ENCODE measurements around the gene POLL.

The POLL gene

GRCh38 chr10:101573885-101574753, 13.9 kb downstream of the POLL start:
- DNase-seq, result no peak

DNA sequence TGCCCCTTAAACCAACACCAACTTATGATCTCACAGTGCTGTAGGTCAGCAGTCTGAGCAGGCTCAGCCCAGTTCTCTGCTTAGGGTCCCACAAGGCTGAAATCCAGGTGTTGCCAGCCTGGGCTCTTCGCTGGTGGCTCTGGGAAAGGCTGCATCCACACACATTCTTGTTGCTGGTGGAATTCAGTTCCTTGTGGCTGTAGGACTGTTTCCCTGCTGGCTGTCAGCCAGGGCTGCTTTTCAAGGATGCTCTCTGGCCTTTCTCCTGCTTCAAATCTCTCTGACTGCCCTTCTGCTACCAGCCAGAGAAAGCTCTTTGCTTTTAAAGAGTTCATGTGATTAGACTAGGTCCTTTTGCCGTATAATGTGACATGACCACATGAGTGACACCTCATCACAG, 15.3 kb downstream of the POLL start:
- DNase-seq, result no peak

- no peak for DNase-seq
Measured at GRCh38 chr10:101572126-101572525, 15.9 kb downstream of the POLL start.

DNA sequence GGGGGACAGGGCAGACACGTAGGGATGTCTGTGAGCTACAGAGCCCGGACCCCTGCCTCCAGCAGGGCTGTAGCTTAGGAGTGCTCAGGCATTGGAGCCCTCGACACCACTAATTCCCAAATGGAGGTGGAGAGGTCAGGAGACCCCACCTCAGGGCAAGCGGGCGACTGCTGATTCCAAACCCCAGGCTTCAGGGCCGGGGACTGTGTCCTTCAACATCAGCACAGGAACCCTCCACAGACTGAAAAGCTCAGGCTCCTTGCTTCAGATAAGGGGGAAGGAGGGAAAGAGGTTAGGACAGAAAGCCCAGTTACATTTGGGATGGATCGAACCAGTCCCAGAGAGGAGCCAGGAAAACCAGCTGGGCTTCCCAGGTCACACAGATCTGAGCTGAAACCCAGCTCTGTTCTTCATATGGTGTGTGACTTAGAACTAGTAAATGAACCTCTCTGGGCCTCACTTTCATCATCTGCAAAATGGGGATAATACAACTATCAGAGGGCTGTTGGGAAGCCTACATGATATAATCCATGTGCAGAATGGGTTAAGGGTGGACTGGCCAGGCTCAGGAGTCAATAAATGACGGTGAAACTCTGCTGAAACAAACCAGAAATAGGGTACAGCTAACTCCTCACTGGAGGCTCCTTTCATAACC, 16.7 kb downstream of the POLL start:
- no peak for DNase-seq

DNA sequence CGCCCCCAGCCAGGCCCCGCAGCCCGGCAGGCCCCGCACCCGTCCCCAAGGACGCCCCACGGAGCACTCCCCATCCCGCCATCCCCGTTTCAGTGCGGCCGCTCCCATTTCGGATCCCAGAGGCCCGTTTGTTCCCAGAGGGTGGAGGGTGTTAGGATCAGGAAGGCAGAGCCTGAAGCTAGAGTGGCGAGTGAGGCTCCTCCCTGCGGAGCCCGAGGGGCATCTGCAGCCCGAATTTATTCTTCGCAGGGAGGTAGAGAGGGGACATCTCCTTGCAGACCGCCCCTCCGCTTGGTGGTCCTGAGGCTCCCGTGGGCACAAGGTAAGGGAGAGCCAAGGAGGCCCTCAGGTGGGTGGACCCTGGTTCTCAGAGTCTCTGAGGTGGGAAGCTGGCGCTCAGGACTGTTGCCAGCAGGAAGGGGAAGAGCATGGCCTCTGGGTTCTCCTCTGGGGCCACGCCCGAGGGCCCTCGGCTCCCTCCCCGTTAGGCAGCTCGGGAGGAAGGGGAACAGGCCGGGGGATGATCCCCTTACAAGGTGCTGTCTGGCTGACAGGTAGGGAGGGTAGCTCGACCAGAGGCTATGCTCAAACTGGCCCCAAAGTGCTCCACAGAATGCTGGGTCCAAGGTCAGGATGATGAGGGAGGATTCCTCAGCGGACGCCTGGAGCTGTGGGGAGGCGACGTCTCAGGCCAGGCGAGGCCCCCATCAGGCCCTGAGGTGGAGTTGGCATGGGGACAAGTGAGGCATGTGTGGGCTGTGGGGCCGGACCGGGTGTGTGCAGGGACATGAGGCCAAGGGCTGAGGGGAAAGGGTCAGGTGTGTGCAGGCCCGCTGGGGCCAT, 17.4 kb downstream of the POLL start:
- DNase-seq, result no peak

DNA sequence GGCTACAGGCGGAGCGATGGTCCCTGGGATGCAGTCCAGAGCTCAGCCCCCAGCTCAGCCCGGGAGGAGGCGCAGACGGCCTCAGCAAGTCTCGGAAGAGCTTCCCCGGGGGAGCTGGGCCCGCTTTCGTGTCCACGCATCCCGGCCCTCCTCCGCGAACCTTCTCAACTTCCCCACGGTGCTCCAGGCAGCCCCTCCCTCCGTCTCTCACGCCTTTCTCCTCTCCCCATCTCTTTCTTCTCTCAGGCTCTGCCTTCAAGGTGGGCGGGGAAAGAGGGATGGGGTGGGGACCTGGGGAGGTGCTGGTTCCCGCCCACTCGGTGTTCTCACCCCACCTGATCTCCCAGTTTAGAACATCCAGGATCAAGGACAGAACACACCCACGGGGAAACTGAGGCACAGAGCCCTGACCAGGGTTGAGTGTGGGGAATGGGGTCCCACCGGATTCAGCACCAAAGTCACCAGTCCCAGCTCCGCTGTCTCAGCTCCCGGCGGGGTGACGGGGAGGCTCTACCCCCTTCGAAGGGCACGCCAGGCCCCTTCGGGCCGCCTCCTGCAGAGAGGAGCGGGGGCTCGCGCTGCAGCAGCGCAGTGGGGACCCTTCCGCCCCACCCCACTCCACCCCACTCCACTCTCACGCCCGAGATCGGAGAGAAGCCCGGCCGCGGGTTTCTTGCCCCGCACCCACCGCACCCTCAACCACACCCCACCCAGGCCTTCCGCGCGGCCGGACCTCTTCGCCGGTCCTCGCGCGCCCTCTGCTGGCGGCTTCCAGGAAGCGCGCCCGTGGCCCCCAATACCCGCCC, 18.2 kb downstream of the POLL start:
- peak; percentile 85 for DNase-seq

DNA sequence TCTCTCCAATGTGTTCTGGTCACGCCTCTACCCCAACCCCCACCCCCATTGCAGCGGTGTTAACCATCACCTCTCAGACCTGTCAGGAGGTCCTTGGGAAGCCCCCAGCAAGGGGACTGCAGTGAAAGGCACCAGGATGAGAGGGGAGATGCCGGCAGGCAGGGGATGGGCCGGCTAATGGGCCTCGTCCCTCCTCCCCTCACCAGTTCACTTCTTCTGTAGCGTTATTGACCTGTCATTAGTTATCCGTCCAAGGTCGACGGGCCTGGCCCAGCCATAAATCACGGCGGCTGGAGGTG, 18.8 kb downstream of the POLL start:
- no peak for DNase-seq

GRCh38 chr10:101568054-101568745, 19.9 kb downstream of the POLL start:
- peak; percentile 37 for DNase-seq

GRCh38 chr10:101567165-101568006, 20.7 kb downstream of the POLL start:
- DNase-seq, result peak; percentile 49

- DNase-seq, result peak; percentile 75
Measured at GRCh38 chr10:101566333-101567164, 21.5 kb downstream of the POLL start.

- peak; percentile 45 for DNase-seq
Measured at GRCh38 chr10:101565936-101566332, 22.1 kb downstream of the POLL start.

DNA sequence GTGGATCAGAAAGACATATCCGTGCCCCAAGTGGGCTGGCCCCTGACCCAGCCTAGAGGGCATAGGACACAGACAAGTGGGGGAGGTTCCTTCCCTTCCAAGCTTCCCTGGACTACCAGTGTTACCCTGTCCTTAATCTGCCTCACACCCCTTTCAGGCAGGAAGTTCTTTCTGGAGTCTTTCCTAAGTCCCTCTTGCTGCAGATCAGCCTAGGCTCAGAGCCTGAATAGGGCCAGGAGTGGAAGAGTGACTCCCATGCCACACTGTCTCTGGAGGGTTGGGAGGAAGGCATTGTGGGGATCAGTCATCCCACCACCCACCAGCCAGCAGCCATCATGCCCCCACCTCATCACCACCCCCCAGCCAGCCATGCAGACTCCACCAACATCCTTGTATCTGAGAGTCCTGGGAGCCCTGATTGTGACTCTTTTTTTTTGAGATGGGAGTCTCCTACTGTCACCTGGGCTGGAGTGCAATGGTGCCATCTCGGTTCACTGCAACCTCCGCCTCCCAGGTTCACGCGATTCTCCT, 22.6 kb downstream of the POLL start:
- peak; percentile 42 for DNase-seq

GRCh38 chr10:101564490-101564991, 23.5 kb downstream of the POLL start:
- DNase-seq, result peak; percentile 43

DNA sequence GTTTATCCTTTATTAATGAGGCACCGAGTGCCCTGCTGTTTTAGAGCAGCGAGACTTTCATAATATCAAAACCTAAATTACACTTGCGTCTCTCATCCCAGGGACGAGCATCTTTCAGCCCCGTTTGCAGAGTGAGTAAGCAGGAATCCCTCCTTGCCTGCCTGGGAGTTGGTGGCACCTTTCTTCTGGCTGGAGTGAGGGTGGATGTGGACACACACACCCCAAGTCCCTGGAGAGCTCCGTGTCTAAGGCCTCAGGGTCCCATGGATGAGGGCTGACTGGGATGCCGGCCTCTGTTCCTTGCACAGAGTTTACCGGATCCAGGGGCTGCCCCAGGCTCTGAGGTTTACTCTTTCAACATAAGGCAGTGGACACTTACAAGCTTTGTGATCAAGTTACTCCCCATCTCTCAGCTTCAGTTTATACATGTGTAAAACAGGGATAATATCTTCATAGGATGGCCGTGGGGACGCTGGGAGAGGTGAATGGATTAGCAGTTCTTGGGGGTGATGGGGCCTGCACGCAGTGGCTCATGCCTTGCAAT, 24.5 kb downstream of the POLL start:
- peak; percentile 44 for DNase-seq

DNA sequence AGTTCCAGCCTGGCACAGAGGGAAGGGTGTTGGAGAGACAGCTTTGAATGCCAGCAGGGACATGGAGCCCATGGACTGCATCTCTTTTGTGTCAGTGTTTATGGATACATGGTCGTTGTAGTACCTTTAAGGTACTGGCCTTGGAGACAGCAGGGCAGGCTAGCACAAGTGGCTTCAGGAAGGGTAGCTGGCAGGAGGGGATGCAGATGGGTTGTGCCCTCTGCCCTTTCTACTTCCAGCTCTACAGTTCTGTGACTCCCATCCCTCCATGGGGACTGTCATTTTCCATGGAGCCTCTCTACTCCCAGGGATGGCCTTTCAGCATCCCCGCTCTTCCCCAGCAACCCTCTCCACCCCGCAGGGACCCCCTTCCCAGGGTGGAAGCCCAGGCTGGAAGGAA, 25.1 kb downstream of the POLL start:
- peak; percentile 26 for DNase-seq

DNA sequence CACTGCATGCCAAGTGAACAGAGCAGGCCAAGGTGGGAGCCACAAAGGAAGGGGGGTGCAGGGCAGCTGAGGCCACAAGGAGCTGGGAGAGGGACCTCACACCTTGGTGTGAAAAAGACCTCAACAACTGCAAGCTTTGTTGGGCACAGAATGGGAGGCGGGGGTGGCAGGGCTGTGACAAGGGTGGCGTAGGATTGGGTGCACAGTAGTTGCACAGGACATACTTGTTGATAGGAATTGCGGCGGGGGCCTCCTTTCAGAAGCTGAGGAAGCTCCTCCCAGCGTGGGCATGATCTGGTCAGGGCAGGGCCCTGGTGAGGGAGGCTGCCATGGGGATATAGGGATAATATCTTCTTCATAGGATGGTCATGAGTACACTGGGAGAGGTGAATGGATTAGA, 25.8 kb downstream of the POLL start:
- peak; percentile 46 for DNase-seq

GRCh38 chr10:101561068-101561915, 26.8 kb downstream of the POLL start:
- DNase-seq, result peak; percentile 45

DNA sequence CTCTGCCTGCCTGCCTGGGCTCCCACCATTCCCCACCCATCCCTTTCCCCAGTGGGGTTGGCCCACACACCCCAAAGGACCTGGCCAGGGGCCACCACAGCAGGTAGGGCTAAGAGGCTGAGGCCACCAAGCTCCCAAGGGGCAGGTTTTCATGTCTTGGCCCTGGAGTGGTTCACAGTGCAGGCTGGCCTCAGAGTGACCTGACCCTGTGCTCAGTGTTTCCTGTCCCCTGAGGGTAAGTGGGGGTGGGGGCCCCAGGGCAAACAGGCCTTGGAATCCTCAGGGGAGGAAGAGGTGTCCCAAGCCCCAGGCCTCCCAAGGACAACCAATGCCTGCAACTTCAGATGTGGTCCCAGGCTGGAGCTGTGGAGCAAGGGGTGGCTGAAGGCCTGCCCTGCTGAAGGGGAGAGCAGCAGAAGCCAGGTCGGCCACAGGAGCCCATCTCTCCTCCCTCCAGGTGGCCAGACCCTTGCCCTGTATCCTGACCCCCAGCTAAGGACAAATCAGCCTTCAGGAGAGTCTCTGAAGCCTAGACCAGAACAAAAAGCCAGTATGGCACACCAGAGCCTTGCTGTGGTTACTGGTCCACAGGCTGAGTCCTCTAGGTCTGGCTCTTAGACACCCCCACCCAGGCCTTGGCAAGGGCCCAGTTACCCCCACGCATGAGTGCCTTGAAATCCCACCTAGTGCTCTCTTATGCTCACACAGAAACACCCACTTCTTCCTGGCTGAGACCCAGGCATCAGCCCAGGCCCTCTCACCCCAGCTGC, 27.6 kb downstream of the POLL start:
- DNase-seq, result peak; percentile 48

All from islet precursor cell (in vitro differentiated cells).